ENCODE measurements around the gene NOL8. TPM values are rescaled to one million over a fixed set of nuclear protein-coding genes. Genes with fewer than 3 reads are reported as not detected.

Gene NOL8
- total RNA-seq, 5 donors from 2014 or later (not counting 1 experiment from before 2014, with no cell fraction given) = 51.4 to 83.2 (median 73.9) TPM

DNA sequence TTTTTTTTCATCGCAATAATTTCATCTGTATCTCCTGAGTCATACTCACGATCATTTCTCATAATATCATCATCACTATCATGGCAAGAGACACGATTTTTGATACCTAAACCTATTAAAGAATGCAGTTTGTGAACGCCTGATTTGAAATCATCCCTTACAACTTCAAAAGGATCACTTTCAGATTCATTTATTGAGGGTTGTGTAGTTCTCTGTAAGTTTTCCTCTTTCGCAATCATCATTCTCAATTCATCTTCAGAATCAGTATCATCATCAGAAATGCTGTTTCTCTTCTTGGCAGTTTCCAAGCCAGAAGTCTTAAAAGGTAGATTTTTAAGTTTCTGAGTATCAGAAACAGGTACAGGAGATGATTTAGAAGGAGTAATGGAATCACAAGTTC is 9.7 kb downstream of the NOL8 start:
- Histone ChIP-seq H3K4me1 (ENCODE audit: control insufficient read depth in 1 of 2, extremely low read depth in 1 of 2, insufficient read depth in 2 of 2, low read length in 2 of 2) (no peaks in the 10 kb centered on the region), H3K27me3 (replicated peaks in 1 of 2; ENCODE audit: control insufficient read depth in 2 of 2, extremely low read depth in 1 of 2, insufficient read depth in 2 of 2, low read length in 1 of 2) (no peaks in the 10 kb centered on the region), H3K36me3 (ENCODE audit: control insufficient read depth in 2 of 2, extremely low read depth in 1 of 2, insufficient read depth in 1 of 2, low read length in 1 of 2) (peaks cover 17 to 72% of the 10 kb centered on the region in 2 donors), H3K4me3 (ENCODE audit: control insufficient read depth in 1 of 2, extremely low read depth in 1 of 2, low read length in 1 of 2) (no peak overlapping the region), H3K27ac (ENCODE audit: low read length) (no peak overlapping the region), H3K9me3 (no peaks in the 10 kb centered on the region)
- 89% methylated on average over 2 of the region's 5 CpGs for WGBS (ENCODE audit: insufficient coverage)
- H3K36me3 Mint-ChIP-seq = peaks cover 66% of the 10 kb centered on the region
- no peak for DNase-seq
- no peak for ATAC-seq (replicated peaks in 1 of 4)
- POLR2A ChIA-PET = no interaction called here
- H3K27ac Mint-ChIP-seq = peak overlapping the region in 1 of 2 donors; percentile 35
- no peak overlapping the region for H3K4me3 Mint-ChIP-seq
- no peaks in the 10 kb centered on the region for H3K27me3 Mint-ChIP-seq
- CTCF ChIA-PET = no interaction called here
- no peaks in the 10 kb centered on the region for H3K9me3 Mint-ChIP-seq
- H3K4me1 Mint-ChIP-seq = peaks cover 32 to 41% (median 32%) of the 10 kb centered on the region in 3 donors

DNA sequence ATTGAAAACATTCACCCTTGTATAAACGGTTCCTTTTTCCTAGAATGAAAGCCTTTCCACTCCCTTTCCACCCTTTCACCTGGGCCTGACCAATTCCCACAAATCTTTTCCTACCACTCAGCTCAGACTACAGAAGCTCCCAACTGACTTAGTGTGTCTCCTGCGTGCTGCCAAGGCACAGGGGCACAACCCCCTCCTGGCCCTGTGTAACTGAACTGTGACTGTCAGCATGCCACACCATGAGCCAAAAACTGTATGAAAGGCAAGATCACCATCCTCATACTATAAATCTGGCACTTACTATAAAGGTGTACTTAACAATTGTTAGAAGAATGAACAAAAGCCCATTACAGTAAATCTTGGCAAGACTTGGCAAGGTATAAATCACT is 11.5 kb downstream of the NOL8 start:
- no peaks in the 10 kb centered on the region for H3K27me3 Mint-ChIP-seq
- Histone ChIP-seq H3K36me3 (ENCODE audit: control insufficient read depth in 2 of 2, extremely low read depth in 1 of 2, insufficient read depth in 1 of 2, low read length in 1 of 2) (peaks cover 11 to 74% of the 10 kb centered on the region in 2 donors), H3K27ac (ENCODE audit: low read length) (no peak overlapping the region), H3K27me3 (replicated peaks in 1 of 2; ENCODE audit: control insufficient read depth in 2 of 2, extremely low read depth in 1 of 2, insufficient read depth in 2 of 2, low read length in 1 of 2) (no peaks in the 10 kb centered on the region), H3K4me1 (ENCODE audit: control insufficient read depth in 1 of 2, extremely low read depth in 1 of 2, insufficient read depth in 2 of 2, low read length in 2 of 2) (no peaks in the 10 kb centered on the region), H3K4me3 (ENCODE audit: control insufficient read depth in 1 of 2, extremely low read depth in 1 of 2, low read length in 1 of 2) (no peak overlapping the region), H3K9me3 (no peaks in the 10 kb centered on the region)
- no peaks in the 10 kb centered on the region for H3K9me3 Mint-ChIP-seq
- CTCF ChIA-PET = no interaction called here
- H3K36me3 Mint-ChIP-seq = peaks cover 69% of the 10 kb centered on the region
- no peak for ATAC-seq (replicated peaks in 1 of 4)
- 83% methylated on average over 2 of the region's 2 CpGs for WGBS (ENCODE audit: insufficient coverage)
- DNase-seq = no peak
- POLR2A ChIA-PET = no interaction called here
- peak overlapping the region in 1 of 3 donors; percentile 10 for H3K4me3 Mint-ChIP-seq
- peak overlapping the region in 1 of 2 donors; percentile 29 for H3K27ac Mint-ChIP-seq
- peaks cover 32 to 40% (median 32%) of the 10 kb centered on the region in 3 donors for H3K4me1 Mint-ChIP-seq

DNA sequence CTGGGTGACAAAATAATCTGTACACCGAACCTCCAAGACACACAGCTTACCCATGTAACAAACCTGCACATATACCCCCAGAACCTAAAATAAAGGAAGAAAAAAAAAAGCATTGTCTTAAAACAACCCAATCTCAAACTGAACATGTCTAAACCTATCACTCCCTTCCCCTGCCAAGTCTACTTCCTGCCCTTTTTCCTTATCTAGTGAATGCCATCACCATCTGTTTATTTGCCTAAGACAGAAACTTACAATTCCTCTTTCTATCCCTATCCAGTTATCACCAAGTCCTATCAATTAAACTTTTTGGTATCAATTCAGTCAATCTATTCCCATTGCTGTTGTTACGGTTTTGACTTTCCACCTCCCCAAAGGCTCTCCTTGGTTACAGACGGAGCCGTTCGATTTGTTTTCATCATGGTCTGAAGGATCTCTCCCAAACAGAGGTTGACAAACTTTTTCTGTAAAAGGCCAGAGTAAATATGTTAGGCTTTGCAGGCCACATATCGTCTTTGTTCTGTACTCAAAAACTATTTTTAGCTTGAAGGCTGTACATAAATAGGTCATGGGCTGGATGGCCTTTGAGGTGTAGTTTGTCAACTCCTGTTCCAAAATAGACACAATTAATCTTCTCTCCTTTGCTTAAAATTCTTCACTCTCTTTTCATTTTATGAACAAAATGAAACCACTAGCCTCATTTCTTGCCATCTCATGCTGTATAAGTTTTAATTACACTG is 12.1 kb downstream of the NOL8 start:
- H3K4me3 Mint-ChIP-seq = peak overlapping the region in 1 of 3 donors; percentile 10
- no peaks in the 10 kb centered on the region for H3K27me3 Mint-ChIP-seq
- CTCF ChIA-PET = no interaction called here
- no CpG with 5 or more reads among the region's 6 CpGs for WGBS (ENCODE audit: insufficient coverage)
- peak overlapping the region in 1 of 2 donors; percentile 29 for H3K27ac Mint-ChIP-seq
- Histone ChIP-seq H3K27me3 (replicated peaks in 1 of 2; ENCODE audit: control insufficient read depth in 2 of 2, extremely low read depth in 1 of 2, insufficient read depth in 2 of 2, low read length in 1 of 2) (no peaks in the 10 kb centered on the region), H3K4me3 (ENCODE audit: control insufficient read depth in 1 of 2, extremely low read depth in 1 of 2, low read length in 1 of 2) (no peak overlapping the region), H3K9me3 (no peaks in the 10 kb centered on the region), H3K4me1 (ENCODE audit: control insufficient read depth in 1 of 2, extremely low read depth in 1 of 2, insufficient read depth in 2 of 2, low read length in 2 of 2) (no peaks in the 10 kb centered on the region), H3K27ac (ENCODE audit: low read length) (no peak overlapping the region), H3K36me3 (ENCODE audit: control insufficient read depth in 2 of 2, extremely low read depth in 1 of 2, insufficient read depth in 1 of 2, low read length in 1 of 2) (peaks cover 11 to 74% of the 10 kb centered on the region in 2 donors)
- POLR2A ChIA-PET = interaction anchor here in 1 of 2 donors (0.6 kb wide), 1 partner anchor 21 kb away, joined by 5 read pairs; no protein-coding TSS in a partner anchor
- no peaks in the 10 kb centered on the region for H3K9me3 Mint-ChIP-seq
- ATAC-seq (replicated peaks in 1 of 4) (no peak), DNase-seq (no peak)
- peaks cover 69% of the 10 kb centered on the region for H3K36me3 Mint-ChIP-seq
- H3K4me1 Mint-ChIP-seq = peaks cover 32 to 40% (median 32%) of the 10 kb centered on the region in 3 donors

DNA sequence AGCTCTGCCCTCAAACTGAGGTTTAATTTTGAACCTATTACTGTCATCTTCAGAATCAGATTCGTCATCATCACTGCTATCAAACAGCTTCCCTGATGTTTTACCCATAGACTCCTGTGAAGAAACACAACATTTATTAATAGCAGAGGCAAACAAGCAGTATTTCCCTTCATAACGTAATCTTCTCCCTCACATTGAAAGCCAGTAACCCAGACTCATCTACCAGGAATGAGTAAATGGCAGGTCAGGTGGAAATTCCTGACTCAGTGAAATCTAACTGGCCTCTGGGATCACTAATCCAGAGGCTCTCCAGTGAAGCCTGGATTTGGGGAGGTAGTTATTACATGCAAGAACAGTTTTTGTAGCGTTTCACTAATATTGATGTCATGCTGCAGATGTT is 14.6 kb downstream of the NOL8 start:
- H3K9me3 ChIP-seq = no peaks in the 10 kb centered on the region
- DNase-seq (no peak), ATAC-seq (replicated peaks in 1 of 4) (no peak)
- Mint-ChIP-seq H3K4me1 (peaks cover 32 to 40% (median 32%) of the 10 kb centered on the region in 3 donors), H3K36me3 (peaks cover 60% of the 10 kb centered on the region), H3K4me3 (no peak overlapping the region), H3K27ac (no peak overlapping the region), H3K27me3 (no peaks in the 10 kb centered on the region), H3K9me3 (no peaks in the 10 kb centered on the region)
- H3K27me3 ChIP-seq (replicated peaks in 1 of 2; ENCODE audit: control insufficient read depth in 2 of 2, extremely low read depth in 1 of 2, insufficient read depth in 2 of 2, low read length in 1 of 2) = no peaks in the 10 kb centered on the region
- 100% methylated on average over 1 of the region's 3 CpGs for WGBS (ENCODE audit: insufficient coverage)
- POLR2A ChIA-PET = no interaction called here
- peaks cover 6 to 72% of the 10 kb centered on the region in 2 donors for H3K36me3 ChIP-seq (ENCODE audit: control insufficient read depth in 2 of 2, extremely low read depth in 1 of 2, insufficient read depth in 1 of 2, low read length in 1 of 2)
- CTCF ChIA-PET = no interaction called here
- H3K4me1 ChIP-seq (ENCODE audit: control insufficient read depth in 1 of 2, extremely low read depth in 1 of 2, insufficient read depth in 2 of 2, low read length in 2 of 2) = no peaks in the 10 kb centered on the region
- no peak overlapping the region for H3K4me3 ChIP-seq (ENCODE audit: control insufficient read depth in 1 of 2, extremely low read depth in 1 of 2, low read length in 1 of 2)
- no peak overlapping the region for H3K27ac ChIP-seq (ENCODE audit: low read length)

DNA sequence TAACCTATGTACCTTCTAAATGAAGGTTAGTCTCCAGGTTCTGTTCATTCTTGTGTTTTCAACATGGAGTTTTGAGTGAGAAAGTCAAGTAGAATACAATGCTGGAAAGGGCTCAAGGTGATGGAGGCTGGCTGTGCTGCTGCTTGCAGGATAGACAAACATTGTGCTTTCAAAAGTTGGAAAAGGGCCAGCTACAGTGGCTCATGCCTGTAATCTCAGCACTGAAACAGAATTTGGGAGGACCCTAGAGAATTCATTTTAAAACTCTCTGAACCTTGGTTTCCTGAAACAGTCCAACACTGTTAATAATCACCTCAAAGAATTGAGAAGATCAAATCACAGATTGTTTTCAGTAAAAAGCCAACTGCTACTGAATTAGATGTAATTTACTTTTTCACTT is 16.3 kb downstream of the NOL8 start:
- no peak for ATAC-seq (replicated peaks in 1 of 4)
- DNase-seq = no peak
- Histone ChIP-seq H3K4me3 (ENCODE audit: control insufficient read depth in 1 of 2, extremely low read depth in 1 of 2, low read length in 1 of 2) (no peak overlapping the region), H3K4me1 (ENCODE audit: control insufficient read depth in 1 of 2, extremely low read depth in 1 of 2, insufficient read depth in 2 of 2, low read length in 2 of 2) (no peaks in the 10 kb centered on the region), H3K36me3 (ENCODE audit: control insufficient read depth in 2 of 2, extremely low read depth in 1 of 2, insufficient read depth in 1 of 2, low read length in 1 of 2) (peaks cover 6 to 75% of the 10 kb centered on the region in 2 donors), H3K27me3 (replicated peaks in 1 of 2; ENCODE audit: control insufficient read depth in 2 of 2, extremely low read depth in 1 of 2, insufficient read depth in 2 of 2, low read length in 1 of 2) (no peaks in the 10 kb centered on the region), H3K27ac (ENCODE audit: low read length) (no peak overlapping the region), H3K9me3 (no peaks in the 10 kb centered on the region)
- Mint-ChIP-seq H3K4me3 (no peak overlapping the region), H3K36me3 (peaks cover 63% of the 10 kb centered on the region), H3K9me3 (no peaks in the 10 kb centered on the region), H3K27me3 (no peaks in the 10 kb centered on the region), H3K4me1 (peaks cover 20 to 33% (median 22%) of the 10 kb centered on the region in 3 donors), H3K27ac (no peak overlapping the region)
- ChIA-PET CTCF (interaction anchor here in 1 of 2 donors (1.1 kb wide), 1 partner anchor 18 kb away, joined by 5 read pairs; no protein-coding TSS in a partner anchor), POLR2A (interaction anchor here in 1 of 2 donors (1.2 kb wide), 1 partner anchor 411 kb away, joined by 4 read pairs; no protein-coding TSS in a partner anchor)

DNA sequence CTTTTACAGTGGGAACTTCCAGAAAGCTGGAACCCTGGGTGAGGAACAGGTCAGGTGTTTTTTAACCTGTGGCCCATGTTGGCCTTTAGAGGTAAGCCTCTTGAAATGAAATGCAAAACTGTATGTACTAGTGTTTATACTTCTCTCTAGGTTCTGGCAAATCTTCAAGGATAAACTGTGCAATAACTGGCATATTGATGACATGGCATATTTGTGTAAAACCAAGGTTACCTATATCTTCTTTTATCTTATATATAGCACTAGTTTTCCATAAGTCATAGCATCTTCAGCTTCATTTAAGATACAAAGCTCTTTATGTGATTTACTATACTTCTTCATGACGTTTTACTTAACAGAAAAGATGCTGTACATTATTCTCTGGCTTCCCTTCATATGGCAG is 24.2 kb downstream of the NOL8 start:
- no peaks in the 10 kb centered on the region for H3K27me3 Mint-ChIP-seq
- ChIA-PET POLR2A (interaction anchor here in 1 of 2 donors (0.5 to 1.1 kb wide), 2 partner anchors 11 to 29 kb away, joined by 3 to 4 read pairs; no protein-coding TSS in a partner anchor), CTCF (no interaction called here)
- Histone ChIP-seq H3K4me1 (ENCODE audit: control insufficient read depth in 1 of 2, extremely low read depth in 1 of 2, insufficient read depth in 2 of 2, low read length in 2 of 2) (no peaks in the 10 kb centered on the region), H3K36me3 (ENCODE audit: control insufficient read depth in 2 of 2, extremely low read depth in 1 of 2, insufficient read depth in 1 of 2, low read length in 1 of 2) (peaks cover 3 to 85% of the 10 kb centered on the region in 2 donors), H3K9me3 (no peaks in the 10 kb centered on the region), H3K27me3 (replicated peaks in 1 of 2; ENCODE audit: control insufficient read depth in 2 of 2, extremely low read depth in 1 of 2, insufficient read depth in 2 of 2, low read length in 1 of 2) (no peaks in the 10 kb centered on the region), H3K27ac (ENCODE audit: low read length) (no peak overlapping the region), H3K4me3 (ENCODE audit: control insufficient read depth in 1 of 2, extremely low read depth in 1 of 2, low read length in 1 of 2) (no peak overlapping the region)
- DNase-seq = no peak
- no peak overlapping the region for H3K27ac Mint-ChIP-seq
- WGBS (ENCODE audit: insufficient coverage) = no CpG with 5 or more reads among the region's 1 CpG
- H3K4me3 Mint-ChIP-seq = no peak overlapping the region
- H3K36me3 Mint-ChIP-seq = peaks cover 61% of the 10 kb centered on the region
- H3K4me1 Mint-ChIP-seq = peaks cover 0 to 20% (median 16%) of the 10 kb centered on the region in 3 donors
- ATAC-seq (replicated peaks in 1 of 4) = no peak
- no peaks in the 10 kb centered on the region for H3K9me3 Mint-ChIP-seq

Measured in T-cell (primary cell).